Tibial nerve (tissue), 4 donors: ENCODE measurements around the gene GCK. TPM values are rescaled to one million over a fixed set of nuclear protein-coding genes. Genes with fewer than 3 reads are reported as not detected.

ENCODE experiments used
- DNase-seq, 2 donors: peaks; one replicate each; pipeline ENCODE4 v3.0.0-alpha.2; 2019; ENCODE audit warnings: low spot score in 2 of 2
- H3K27ac ChIP-seq, 4 donors: fragments of 200-600 bp; sonication (generic) in 3 of 4; one replicate each; pipeline ENCODE4 v1.5.1; 2017 to 2019; ENCODE audit warnings: mild to moderate bottlenecking in 1 of 4
- H3K27me3 ChIP-seq, 2 donors: fragments of 200-600 bp; sonication (generic) in 1 of 2; one replicate each; pipeline versions ENCODE4 v1.5.1 to v1.6.0; 2017 to 2019
- H3K36me3 ChIP-seq, 3 donors: fragments of 200-600 bp; sonication (generic); one replicate each; pipeline ENCODE4 v1.5.1; 2018 to 2019
- H3K4me1 ChIP-seq, 4 donors: fragments of 200-600 bp; sonication (generic) in 3 of 4; one replicate each; pipeline ENCODE4 v1.5.1; 2017 to 2019
- H3K4me3 ChIP-seq, 4 donors: fragments of 200-600 bp; sonication (generic) in 3 of 4; one replicate each; pipeline ENCODE4 v1.5.1; 2017 to 2019; ENCODE audit warnings: mild to moderate bottlenecking in 1 of 4, moderate library complexity in 1 of 4
- H3K9me3 ChIP-seq, 4 donors: fragments of 200-600 bp; sonication (generic) in 3 of 4; one replicate each; pipeline ENCODE4 v1.5.1; 2017 to 2019
- EP300 ChIP-seq, 2 donors: sonication (generic); formaldehyde crosslinking; IDR thresholded peaks; one replicate each; pipeline ENCODE4 v1.6.1; 2017; ENCODE audit warnings: antibody characterized with exemption in 2 of 2, mild to moderate bottlenecking in 1 of 2
- POLR2A ChIP-seq, 2 donors: fragments of 450-650 bp; IDR thresholded peaks; one replicate each; pipeline ENCODE4 v1.6.1; 2017; ENCODE audit warnings: antibody characterized with exemption in 2 of 2, mild to moderate bottlenecking in 2 of 2, moderate library complexity in 2 of 2
- WGBS, 2 donors: methylation state at CpG; one replicate each; pipeline ENCODE4 v1.1.5; 2018; 5-methylcytosine and 5-hydroxymethylcytosine counted together
- total RNA-seq, 4 donors: library from RNA; depleted of rRNA; stranded (reverse); fragments of >200 nt; gene quantifications; one replicate each; pipeline ENCODE4 v1.1.0, GENCODE V29; 2016
- TF ChIP-seq, protein P1 (sequence below), 5 experiments: fragments of 200-600 bp in 3 of 5; fragments of 450-650 bp in 2 of 5; sonication (generic) in 3 of 5; IDR thresholded peaks; one replicate each; pipeline ENCODE4 v1.5.1; 2016 to 2019; ENCODE audit warnings: antibody characterized with exemption in 5 of 5, mild to moderate bottlenecking in 3 of 5, moderate library complexity in 2 of 5

Gene GCK
- total RNA-seq, 4 donors from 2014 or later = 2.3 to 3.0 (median 2.4) TPM; not detected in 1

DNA sequence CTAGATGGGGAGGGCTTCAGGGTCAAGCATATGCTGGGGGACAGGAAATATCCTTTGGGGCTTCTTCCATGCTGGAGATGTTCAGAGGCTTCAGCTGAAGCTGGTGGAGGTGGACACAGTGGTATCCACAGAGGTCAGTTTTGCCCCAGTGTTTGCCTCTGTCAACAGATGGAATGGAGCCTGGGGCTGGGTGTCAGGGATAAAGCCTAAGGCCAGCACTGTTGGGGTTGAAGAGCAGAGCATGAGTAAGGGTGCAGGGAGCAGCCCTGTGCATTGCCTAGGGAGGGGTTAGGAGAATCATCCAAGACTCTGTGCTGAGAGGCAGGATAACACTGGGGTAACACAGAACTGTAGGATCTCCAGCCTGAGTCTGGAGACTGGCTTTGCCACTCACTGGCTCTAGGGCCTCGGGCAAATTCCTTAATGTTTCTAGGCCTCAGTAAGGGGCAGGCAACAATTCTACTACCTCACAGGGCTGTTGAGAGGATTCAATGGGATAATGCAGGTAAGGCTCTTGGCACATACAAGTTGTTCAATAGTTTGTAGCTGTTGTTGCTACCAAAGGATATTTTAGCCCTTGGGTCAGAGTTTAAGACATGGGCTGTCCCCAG lies 26.3 kb downstream of the GCK start:
- Histone ChIP-seq H3K4me3 (no peak overlapping the region), H3K27ac (no peak overlapping the region), H3K9me3 (peaks cover 0 to 3% (median 0%) of the 10 kb centered on the region in 4 donors), H3K36me3 (no peaks in the 10 kb centered on the region), H3K27me3 (no peaks in the 10 kb centered on the region), H3K4me1 (no peaks in the 10 kb centered on the region)
- TF ChIP-seq, protein P1, sequence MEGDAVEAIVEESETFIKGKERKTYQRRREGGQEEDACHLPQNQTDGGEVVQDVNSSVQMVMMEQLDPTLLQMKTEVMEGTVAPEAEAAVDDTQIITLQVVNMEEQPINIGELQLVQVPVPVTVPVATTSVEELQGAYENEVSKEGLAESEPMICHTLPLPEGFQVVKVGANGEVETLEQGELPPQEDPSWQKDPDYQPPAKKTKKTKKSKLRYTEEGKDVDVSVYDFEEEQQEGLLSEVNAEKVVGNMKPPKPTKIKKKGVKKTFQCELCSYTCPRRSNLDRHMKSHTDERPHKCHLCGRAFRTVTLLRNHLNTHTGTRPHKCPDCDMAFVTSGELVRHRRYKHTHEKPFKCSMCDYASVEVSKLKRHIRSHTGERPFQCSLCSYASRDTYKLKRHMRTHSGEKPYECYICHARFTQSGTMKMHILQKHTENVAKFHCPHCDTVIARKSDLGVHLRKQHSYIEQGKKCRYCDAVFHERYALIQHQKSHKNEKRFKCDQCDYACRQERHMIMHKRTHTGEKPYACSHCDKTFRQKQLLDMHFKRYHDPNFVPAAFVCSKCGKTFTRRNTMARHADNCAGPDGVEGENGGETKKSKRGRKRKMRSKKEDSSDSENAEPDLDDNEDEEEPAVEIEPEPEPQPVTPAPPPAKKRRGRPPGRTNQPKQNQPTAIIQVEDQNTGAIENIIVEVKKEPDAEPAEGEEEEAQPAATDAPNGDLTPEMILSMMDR (IDR thresholded peaks at IDR 0.05) = no peak
- TF ChIP-seq POLR2A (IDR thresholded peaks at IDR 0.05) (no peak), EP300 (IDR thresholded peaks at IDR 0.05) (no peak)
- DNase-seq = no peak
- WGBS, 2 donors = 40 to 56% methylated on average over 1 of the region's 1 CpG

DNA sequence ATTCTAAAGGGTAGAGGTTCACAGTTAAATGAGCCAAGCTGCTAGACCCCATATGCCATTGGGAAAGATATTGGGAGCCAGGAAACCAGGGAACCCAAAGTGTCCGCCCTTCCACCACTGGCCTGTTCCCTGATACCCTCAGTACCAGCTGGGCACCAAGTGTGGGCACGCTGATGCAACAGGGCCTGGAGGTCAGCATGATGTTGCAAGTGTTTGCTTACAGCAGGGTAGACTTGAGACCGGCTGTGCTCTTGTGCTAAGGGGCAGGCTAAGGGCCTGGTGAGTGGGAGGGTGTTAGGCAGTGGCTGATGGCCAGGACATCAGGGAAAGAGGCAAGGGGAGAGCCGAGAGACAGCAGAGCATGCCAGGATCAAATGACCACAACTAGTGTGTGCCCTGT lies 27.1 kb downstream of the GCK start:
- peaks cover 0 to 3% (median 0%) of the 10 kb centered on the region in 4 donors for H3K9me3 ChIP-seq
- TF ChIP-seq EP300 (IDR thresholded peaks at IDR 0.05) (no peak), POLR2A (IDR thresholded peaks at IDR 0.05) (no peak)
- TF ChIP-seq, protein P1 (IDR thresholded peaks at IDR 0.05) = no peak
- no peak overlapping the region for H3K27ac ChIP-seq
- DNase-seq = no peak
- H3K36me3 ChIP-seq = no peaks in the 10 kb centered on the region
- whole genome bisulfite sequencing, 2 donors = 46 to 73% methylated on average over 4 of the region's 4 CpGs
- no peaks in the 10 kb centered on the region for H3K4me1 ChIP-seq
- H3K4me3 ChIP-seq = no peak overlapping the region
- no peaks in the 10 kb centered on the region for H3K27me3 ChIP-seq

DNA sequence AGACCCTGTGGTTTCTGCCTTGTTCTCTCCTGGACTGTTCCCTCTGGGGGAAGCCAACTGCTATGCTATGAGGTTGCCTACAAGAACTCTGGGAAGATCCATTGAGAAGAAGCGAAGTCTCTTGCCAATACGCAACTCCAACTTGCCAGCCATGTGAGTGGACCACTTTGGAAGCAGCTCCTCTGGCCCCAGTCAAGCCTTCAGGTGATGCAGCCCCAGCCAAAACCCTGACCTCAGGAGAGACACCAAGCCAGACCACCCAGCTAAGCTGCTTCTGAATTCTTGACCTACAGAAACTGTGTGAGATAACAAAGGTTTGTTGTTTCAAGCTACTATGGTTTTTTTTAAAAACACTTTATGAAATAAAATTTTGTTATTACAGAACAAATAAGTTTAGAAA lies 27.9 kb downstream of the GCK start:
- Histone ChIP-seq H3K4me1 (no peaks in the 10 kb centered on the region), H3K9me3 (peaks cover 0 to 3% (median 0%) of the 10 kb centered on the region in 4 donors), H3K36me3 (no peaks in the 10 kb centered on the region), H3K4me3 (no peak overlapping the region), H3K27ac (no peak overlapping the region), H3K27me3 (no peaks in the 10 kb centered on the region)
- TF ChIP-seq, protein P1 (IDR thresholded peaks at IDR 0.05) = no peak
- TF ChIP-seq POLR2A (IDR thresholded peaks at IDR 0.05) (no peak), EP300 (IDR thresholded peaks at IDR 0.05) (no peak)
- WGBS, 2 donors = 94 to 97% methylated on average over 2 of the region's 2 CpGs
- no peak for DNase-seq

DNA sequence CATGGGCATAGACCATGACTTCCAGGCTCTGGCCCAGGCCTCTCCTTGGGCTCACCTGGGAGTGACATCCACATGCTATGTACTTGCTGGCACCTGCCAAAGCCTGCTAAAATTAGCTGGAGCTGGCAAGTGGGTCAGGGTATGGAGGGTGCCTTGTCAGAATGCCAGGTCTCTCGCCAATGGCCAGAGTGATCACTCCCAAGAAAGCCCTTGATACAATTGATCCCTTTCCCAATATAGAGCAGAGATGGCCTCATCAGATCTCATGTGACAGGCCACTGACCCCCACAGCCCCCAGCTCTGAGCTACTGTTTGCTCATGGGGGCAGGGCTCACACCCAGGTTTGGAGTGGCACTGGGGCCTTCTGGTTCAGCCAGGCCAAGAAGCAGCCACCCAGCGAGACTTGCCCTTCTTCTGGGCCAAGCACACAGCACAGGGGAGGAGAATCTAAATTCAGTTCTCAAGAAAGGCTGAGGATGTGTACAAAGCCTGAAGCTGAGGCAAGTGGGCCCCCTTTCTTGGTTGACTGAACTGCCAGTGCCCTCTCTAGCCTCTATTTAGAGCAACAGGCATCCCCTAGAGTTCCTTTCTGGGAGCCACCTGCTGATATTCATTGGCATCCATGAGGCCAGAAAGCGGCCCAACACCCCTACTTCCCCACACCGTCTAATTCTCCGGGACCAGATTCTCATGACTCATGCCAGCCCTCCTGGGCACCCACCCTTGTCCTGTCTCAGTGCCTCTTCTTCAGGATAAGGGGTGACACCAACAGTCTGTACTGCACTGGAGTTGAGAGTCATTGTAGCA lies 29.2 kb downstream of the GCK start:
- peaks cover 0 to 3% (median 0%) of the 10 kb centered on the region in 4 donors for H3K9me3 ChIP-seq
- no peaks in the 10 kb centered on the region for H3K27me3 ChIP-seq
- H3K27ac ChIP-seq = no peak overlapping the region
- H3K36me3 ChIP-seq = no peaks in the 10 kb centered on the region
- DNase-seq = no peak
- 82 to 92% methylated on average over 4 to 5 of the region's 5 CpGs for WGBS, 2 donors
- H3K4me1 ChIP-seq = no peaks in the 10 kb centered on the region
- no peak for TF ChIP-seq POLR2A (IDR thresholded peaks at IDR 0.05)
- TF ChIP-seq EP300 (IDR thresholded peaks at IDR 0.05) = no peak
- TF ChIP-seq, protein P1 (IDR thresholded peaks at IDR 0.05) = no peak
- H3K4me3 ChIP-seq = no peak overlapping the region
